K562 (cell line): Measurements from ENCODE around the gene ZNF740. TPM values are rescaled to one million over a fixed set of nuclear protein-coding genes. Genes with fewer than 3 reads are reported as not detected.
A peak's percentile ranks its signal among the peaks of the same experiment; 100 is the strongest.

ENCODE experiments used
- CHCHD3 ChIP-seq: fragments of 250-450 bp; sonication (Bioruptor Pico); IDR thresholded peaks from 2 replicates; pipeline ENCODE4 v2.1.2; 2022; ENCODE audit warnings: mild to moderate bottlenecking
- FOXK1 ChIP-seq: sonication (generic); formaldehyde crosslinking; IDR thresholded peaks from 2 replicates; pipeline ENCODE4 v1.8.0; 2022; ENCODE audit warnings: missing genetic modification reagents, mild to moderate bottlenecking, borderline replicate concordance
- HDGF ChIP-seq: fragments of 450-650 bp; IDR thresholded peaks from 2 replicates; pipeline ENCODE4 v1.6.1; 2016
- KDM1A ChIP-seq, 2 experiments: fragments of 450-650 bp; IDR thresholded peaks; 2 replicates each; pipeline ENCODE4 v1.6.1; 2016; ENCODE audit warnings: mild to moderate bottlenecking in 2 of 2
- KDM4B ChIP-seq, 2 experiments: fragments of 450-650 bp in 1 of 2; sonication (generic) in 1 of 2; IDR thresholded peaks; 2 replicates each; pipeline ENCODE4 v1.6.1; 2016 to 2017; ENCODE audit warnings: borderline replicate concordance in 2 of 2, antibody characterized with exemption in 1 of 2, low read depth in 1 of 2, mild to moderate bottlenecking in 1 of 2
- MECOM ChIP-seq: fragments of 250-450 bp; sonication (Bioruptor Pico); IDR thresholded peaks from 2 replicates; pipeline ENCODE4 v1.8.0; 2022; ENCODE audit warnings: inconsistent platforms
- NFE2 ChIP-seq: IDR thresholded peaks from 2 replicates; pipeline ENCODE4 v1.6.1; 2014; ENCODE audit warnings: antibody characterized with exemption, low read depth
- NRF1 ChIP-seq, 2 experiments: fragments of 450-650 bp; IDR thresholded peaks in 1 of 2; conservative IDR thresholded peaks in 1 of 2; 2 replicates each; pipeline ENCODE4 v1.6.1; 2014; ENCODE audit warnings: mild to moderate bottlenecking in 2 of 2
- POLR2AphosphoS5 ChIP-seq: IDR thresholded peaks from 2 replicates; pipeline ENCODE4 v1.6.1; 2011; ENCODE audit warnings: mild to moderate bottlenecking, low read depth, low read length, moderate library complexity; ENCODE audit not compliant: control insufficient read depth, insufficient read depth
- RCOR1 ChIP-seq, 2 experiments: IDR thresholded peaks; 2 replicates each; pipeline ENCODE4 v1.6.1; 2012; ENCODE audit warnings: low read depth in 2 of 2, low read length in 2 of 2, borderline replicate concordance in 1 of 2, improper control_type of control experiment in 1 of 2
- SPI1 ChIP-seq: IDR thresholded peaks from 2 replicates; pipeline ENCODE4 v1.6.1; 2011; ENCODE audit warnings: low read depth, low read length, control low read depth, borderline replicate concordance
- SRF ChIP-seq, 2 experiments: fragments of 250-450, 450-650 bp in 1 of 2; sonication (Bioruptor Pico) in 1 of 2; sonication (generic) in 1 of 2; formaldehyde crosslinking; IDR thresholded peaks; 2 replicates each; pipeline versions ENCODE4 v1.5.0 to v1.5.1; 2020 to 2022; ENCODE audit warnings: mild to moderate bottlenecking in 1 of 2, missing genetic modification reagents in 1 of 2
- SRSF9 ChIP-seq: fragments of 200-400 bp; formaldehyde crosslinking; IDR thresholded peaks from 2 replicates; pipeline ENCODE4 v1.6.1; 2017; ENCODE audit warnings: low read depth, low read length, borderline replicate concordance
- TEAD4 ChIP-seq, 2 experiments: sonication (generic) in 1 of 2; formaldehyde crosslinking in 1 of 2; IDR thresholded peaks; 2 replicates each; pipeline versions ENCODE4 v1.6.1 to v1.8.0; 2012 to 2022; ENCODE audit warnings: borderline replicate concordance in 1 of 2, inconsistent platforms in 1 of 2, low read length in 1 of 2, mild to moderate bottlenecking in 1 of 2, missing genetic modification reagents in 1 of 2
- U2AF1 ChIP-seq: fragments of 200-400 bp; formaldehyde crosslinking; optimal IDR thresholded peaks from 2 replicates; pipeline ENCODE3; 2017; ENCODE audit warnings: mild to moderate bottlenecking, low read depth, low read length, moderate library complexity
- ZKSCAN1 ChIP-seq: fragments of 150-350 bp; IDR thresholded peaks from 2 replicates; pipeline ENCODE4 v1.6.1; 2016; ENCODE audit warnings: low read depth, low read length
- ZNF282 ChIP-seq: sonication (generic); formaldehyde crosslinking; IDR thresholded peaks from 2 replicates; pipeline ENCODE4 v1.8.1; 2023; ENCODE audit warnings: missing genetic modification reagents
- ZNF316 ChIP-seq: fragments of 450-650 bp; IDR thresholded peaks from 2 replicates; pipeline ENCODE4 v1.6.1; 2016
- polyA plus RNA-seq, 8 experiments: library from polyadenylated mRNA; depleted of rRNA in 4 of 8; stranded (reverse) in 5 of 8; unstranded in 3 of 8; fragments of >200 nt; fragmentation: Nextera tagmentation in 2 of 8; fragmentation: Illumina TruSeq in 1 of 8; extraction: Ambion mirVana in 2 of 8; extraction: Trizol in 1 of 8; gene quantifications; 2 replicates each; pipeline versions ENCODE4 v1.2.1 to v1.2.3, GENCODE V29; 2011 to 2014; ENCODE audit warnings: inconsistent platforms in 1 of 8, missing spikeins in 1 of 8
- total RNA-seq, 7 experiments: library from RNA; depleted of rRNA in 6 of 7; stranded (reverse); fragments of >200 nt in 6 of 7; fragmentation: Illumina TruSeq in 2 of 7; extraction: Trizol in 2 of 7; gene quantifications; 2 replicates each; pipeline versions ENCODE4 v1.2.1 to v1.2.3, GENCODE V29; 2011 to 2021; ENCODE audit warnings: low replicate concordance in 1 of 7
- TF ChIP-seq, protein P1 (sequence below): fragments of 250-450 bp; sonication (Bioruptor Pico); IDR thresholded peaks from 2 replicates; pipeline ENCODE4 v1.5.0; 2021
- TF ChIP-seq, protein P2 (sequence below): sonication (generic); formaldehyde crosslinking; IDR thresholded peaks from 2 replicates; pipeline ENCODE4 v1.9.0; 2022; ENCODE audit warnings: mild to moderate bottlenecking, missing genetic modification reagents
- TF ChIP-seq, protein P3 (sequence below): fragments of 450-650 bp; IDR thresholded peaks from 2 replicates; pipeline ENCODE4 v1.6.1; 2018; ENCODE audit not compliant: partially characterized antibody
- TF ChIP-seq, protein P4 (sequence below): fragments of 450-650 bp; formaldehyde crosslinking; conservative IDR thresholded peaks from 2 replicates; pipeline ENCODE4 v1.4.0; 2022; ENCODE audit warnings: mild to moderate bottlenecking, missing genetic modification characterization

Gene ZNF740
- total and polyA plus RNA-seq, 9 of the 15 experiments (the other 6 are each of a cell fraction or from before 2014, with no cell fraction given) = 0.57 to 46.4 (median 18.6) TPM

DNA sequence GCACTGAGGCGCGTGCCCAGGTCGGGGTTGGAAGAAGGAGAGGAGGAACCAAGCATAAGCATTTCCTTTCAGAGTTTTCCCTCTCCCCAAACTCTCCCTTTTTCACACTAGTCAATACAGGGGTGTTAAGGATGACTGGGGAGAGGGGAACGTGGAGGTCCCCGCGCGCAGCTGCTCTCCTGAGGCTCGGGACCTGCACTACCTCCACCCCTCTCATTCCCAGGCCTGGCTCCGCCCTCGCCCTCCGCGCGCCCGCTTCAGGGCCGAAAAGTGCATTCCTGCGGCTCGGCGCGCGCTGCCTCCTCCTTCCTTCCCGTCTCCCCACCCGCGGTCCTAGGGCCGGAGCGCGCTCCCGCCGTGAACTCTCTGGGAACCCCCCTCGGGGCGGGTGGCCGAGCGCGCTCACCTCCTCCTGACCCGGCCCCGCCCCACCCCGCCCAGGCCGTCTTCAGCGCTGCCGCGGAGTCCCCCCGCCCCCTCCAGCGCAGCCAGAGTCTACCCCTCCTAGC, 40.2 kb downstream of the ZNF740 start (continued):
- TF ChIP-seq, protein P1, sequence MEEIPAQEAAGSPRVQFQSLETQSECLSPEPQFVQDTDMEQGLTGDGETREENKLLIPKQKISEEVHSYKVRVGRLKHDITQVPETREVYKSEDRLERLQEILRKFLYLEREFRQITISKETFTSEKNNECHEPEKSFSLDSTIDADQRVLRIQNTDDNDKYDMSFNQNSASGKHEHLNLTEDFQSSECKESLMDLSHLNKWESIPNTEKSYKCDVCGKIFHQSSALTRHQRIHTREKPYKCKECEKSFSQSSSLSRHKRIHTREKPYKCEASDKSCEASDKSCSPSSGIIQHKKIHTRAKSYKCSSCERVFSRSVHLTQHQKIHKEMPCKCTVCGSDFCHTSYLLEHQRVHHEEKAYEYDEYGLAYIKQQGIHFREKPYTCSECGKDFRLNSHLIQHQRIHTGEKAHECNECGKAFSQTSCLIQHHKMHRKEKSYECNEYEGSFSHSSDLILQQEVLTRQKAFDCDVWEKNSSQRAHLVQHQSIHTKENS (CRISPR knock-in tag) = no peak
- TF ChIP-seq KDM1A (IDR thresholded peaks at IDR 0.05) = no peak
- no peak for TF ChIP-seq MECOM (CRISPR knock-in tag)
- TF ChIP-seq NFE2 = no peak
- TF ChIP-seq SRF (CRISPR knock-in tag; IDR thresholded peaks at IDR 0.05) = peak in 1 of 2 experiments; percentile 75; a peak in 2 of 4 replicates
- TF ChIP-seq U2AF1 = no peak
- no peak for TF ChIP-seq SRSF9
- no peak for TF ChIP-seq CHCHD3
- TF ChIP-seq POLR2AphosphoS5 = no peak
- TF ChIP-seq NRF1 (conservative IDR thresholded peaks at IDR 0.05 in 1 of 2, IDR thresholded peaks at IDR 0.05 in 1 of 2) = peak; percentile 74 to 78
- TF ChIP-seq, protein P2, sequence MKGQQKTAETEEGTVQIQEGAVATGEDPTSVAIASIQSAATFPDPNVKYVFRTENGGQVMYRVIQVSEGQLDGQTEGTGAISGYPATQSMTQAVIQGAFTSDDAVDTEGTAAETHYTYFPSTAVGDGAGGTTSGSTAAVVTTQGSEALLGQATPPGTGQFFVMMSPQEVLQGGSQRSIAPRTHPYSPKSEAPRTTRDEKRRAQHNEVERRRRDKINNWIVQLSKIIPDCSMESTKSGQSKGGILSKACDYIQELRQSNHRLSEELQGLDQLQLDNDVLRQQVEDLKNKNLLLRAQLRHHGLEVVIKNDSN = peak; percentile 28; the same call in 1 of the 2 replicates
- no peak for TF ChIP-seq HDGF
- 0 out of 4 replicates have a peak, but pooled peaks of 1 of the 2 experiments have one; percentile 16 for TF ChIP-seq RCOR1 (IDR thresholded peaks at IDR 0.05; ENCODE audit: borderline replicate concordance in 1 of 2, low read depth in 2 of 2, low read length in 2 of 2)
- peak; percentile 41; the same call in 1 of the 2 replicates for TF ChIP-seq TEAD4 (IDR thresholded peaks at IDR 0.05; ENCODE audit: low read length)
- TF ChIP-seq TEAD4 (CRISPR knock-in tag; IDR thresholded peaks at IDR 0.05; ENCODE audit: borderline replicate concordance) = no peak
- TF ChIP-seq, protein P3, sequence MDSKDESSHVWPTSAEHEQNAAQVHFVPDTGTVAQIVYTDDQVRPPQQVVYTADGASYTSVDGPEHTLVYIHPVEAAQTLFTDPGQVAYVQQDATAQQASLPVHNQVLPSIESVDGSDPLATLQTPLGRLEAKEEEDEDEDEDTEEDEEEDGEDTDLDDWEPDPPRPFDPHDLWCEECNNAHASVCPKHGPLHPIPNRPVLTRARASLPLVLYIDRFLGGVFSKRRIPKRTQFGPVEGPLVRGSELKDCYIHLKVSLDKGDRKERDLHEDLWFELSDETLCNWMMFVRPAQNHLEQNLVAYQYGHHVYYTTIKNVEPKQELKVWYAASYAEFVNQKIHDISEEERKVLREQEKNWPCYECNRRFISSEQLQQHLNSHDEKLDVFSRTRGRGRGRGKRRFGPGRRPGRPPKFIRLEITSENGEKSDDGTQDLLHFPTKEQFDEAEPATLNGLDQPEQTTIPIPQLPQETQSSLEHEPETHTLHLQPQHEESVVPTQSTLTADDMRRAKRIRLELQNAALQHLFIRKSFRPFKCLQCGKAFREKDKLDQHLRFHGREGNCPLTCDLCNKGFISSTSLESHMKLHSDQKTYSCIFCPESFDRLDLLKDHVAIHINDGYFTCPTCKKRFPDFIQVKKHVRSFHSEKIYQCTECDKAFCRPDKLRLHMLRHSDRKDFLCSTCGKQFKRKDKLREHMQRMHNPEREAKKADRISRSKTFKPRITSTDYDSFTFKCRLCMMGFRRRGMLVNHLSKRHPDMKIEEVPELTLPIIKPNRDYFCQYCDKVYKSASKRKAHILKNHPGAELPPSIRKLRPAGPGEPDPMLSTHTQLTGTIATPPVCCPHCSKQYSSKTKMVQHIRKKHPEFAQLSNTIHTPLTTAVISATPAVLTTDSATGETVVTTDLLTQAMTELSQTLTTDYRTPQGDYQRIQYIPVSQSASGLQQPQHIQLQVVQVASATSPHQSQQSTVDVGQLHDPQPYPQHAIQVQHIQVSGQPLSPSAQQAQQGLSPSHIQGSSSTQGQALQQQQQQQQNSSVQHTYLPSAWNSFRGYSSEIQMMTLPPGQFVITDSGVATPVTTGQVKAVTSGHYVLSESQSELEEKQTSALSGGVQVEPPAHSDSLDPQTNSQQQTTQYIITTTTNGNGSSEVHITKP = peak; percentile 96
- TF ChIP-seq ZKSCAN1 = no peak
- no peak for TF ChIP-seq FOXK1 (CRISPR knock-in tag)
- TF ChIP-seq ZNF316 = no peak
- no peak for TF ChIP-seq ZNF282 (CRISPR knock-in tag)
- TF ChIP-seq SPI1 = no peak
- 0 out of 4 replicates have a peak, but pooled peaks of 1 of the 2 experiments have one; percentile 28 for TF ChIP-seq KDM4B (IDR thresholded peaks at IDR 0.05; ENCODE audit: borderline replicate concordance in 2 of 2, low read depth in 1 of 2)
- TF ChIP-seq, protein P4, sequence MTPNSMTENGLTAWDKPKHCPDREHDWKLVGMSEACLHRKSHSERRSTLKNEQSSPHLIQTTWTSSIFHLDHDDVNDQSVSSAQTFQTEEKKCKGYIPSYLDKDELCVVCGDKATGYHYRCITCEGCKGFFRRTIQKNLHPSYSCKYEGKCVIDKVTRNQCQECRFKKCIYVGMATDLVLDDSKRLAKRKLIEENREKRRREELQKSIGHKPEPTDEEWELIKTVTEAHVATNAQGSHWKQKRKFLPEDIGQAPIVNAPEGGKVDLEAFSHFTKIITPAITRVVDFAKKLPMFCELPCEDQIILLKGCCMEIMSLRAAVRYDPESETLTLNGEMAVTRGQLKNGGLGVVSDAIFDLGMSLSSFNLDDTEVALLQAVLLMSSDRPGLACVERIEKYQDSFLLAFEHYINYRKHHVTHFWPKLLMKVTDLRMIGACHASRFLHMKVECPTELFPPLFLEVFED = no peak
